Suprapubic skin (tissue), 4 donors: ENCODE data around the gene ATRN.

Source experiments
- EP300 ChIP-seq: sonication (generic); formaldehyde crosslinking; IDR thresholded peaks from one replicate; pipeline ENCODE4 v1.6.1; 2017; ENCODE audit warnings: antibody characterized with exemption
- POLR2AphosphoS5 ChIP-seq, 3 donors: sonication (generic); formaldehyde crosslinking; IDR thresholded peaks; one replicate each; pipeline ENCODE4 v1.6.1; 2017; ENCODE audit warnings: antibody characterized with exemption in 3 of 3
- TF ChIP-seq, protein P1 (sequence below), 2 donors: fragments of 200-600 bp in 1 of 2; fragments of 450-650 bp in 1 of 2; sonication (generic) in 1 of 2; IDR thresholded peaks; one replicate each; pipeline ENCODE4 v1.5.1; 2016 to 2019; ENCODE audit warnings: antibody characterized with exemption in 2 of 2, mild to moderate bottlenecking in 1 of 2, moderate library complexity in 1 of 2

DNA sequence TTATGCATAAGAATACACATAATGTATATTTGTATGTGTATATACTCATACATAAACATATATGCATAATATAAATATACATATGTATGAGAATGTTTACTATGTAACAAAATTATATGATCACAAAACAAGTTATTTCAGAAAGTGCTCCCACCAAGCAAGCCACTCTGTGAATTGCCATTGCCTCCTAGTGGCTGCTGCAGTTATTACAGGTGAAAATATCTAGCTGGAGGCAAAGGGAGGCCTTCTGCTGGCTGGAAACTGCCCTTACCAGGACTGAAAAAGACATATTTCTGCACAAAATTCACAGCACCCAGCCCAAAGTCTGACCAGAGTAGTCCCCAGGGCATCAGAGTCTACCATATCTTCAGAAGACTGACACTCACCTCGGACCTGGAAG lies 225.4 kb downstream of the ATRN start:
- TF ChIP-seq, protein P1, sequence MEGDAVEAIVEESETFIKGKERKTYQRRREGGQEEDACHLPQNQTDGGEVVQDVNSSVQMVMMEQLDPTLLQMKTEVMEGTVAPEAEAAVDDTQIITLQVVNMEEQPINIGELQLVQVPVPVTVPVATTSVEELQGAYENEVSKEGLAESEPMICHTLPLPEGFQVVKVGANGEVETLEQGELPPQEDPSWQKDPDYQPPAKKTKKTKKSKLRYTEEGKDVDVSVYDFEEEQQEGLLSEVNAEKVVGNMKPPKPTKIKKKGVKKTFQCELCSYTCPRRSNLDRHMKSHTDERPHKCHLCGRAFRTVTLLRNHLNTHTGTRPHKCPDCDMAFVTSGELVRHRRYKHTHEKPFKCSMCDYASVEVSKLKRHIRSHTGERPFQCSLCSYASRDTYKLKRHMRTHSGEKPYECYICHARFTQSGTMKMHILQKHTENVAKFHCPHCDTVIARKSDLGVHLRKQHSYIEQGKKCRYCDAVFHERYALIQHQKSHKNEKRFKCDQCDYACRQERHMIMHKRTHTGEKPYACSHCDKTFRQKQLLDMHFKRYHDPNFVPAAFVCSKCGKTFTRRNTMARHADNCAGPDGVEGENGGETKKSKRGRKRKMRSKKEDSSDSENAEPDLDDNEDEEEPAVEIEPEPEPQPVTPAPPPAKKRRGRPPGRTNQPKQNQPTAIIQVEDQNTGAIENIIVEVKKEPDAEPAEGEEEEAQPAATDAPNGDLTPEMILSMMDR (IDR thresholded peaks at IDR 0.05) = no peak
- TF ChIP-seq POLR2AphosphoS5 (IDR thresholded peaks at IDR 0.05) (no peak), EP300 (no peak)
